RKO (cell line): ENCODE data around the gene SMIM11.
"Not testable (repeated sequence)": the region's sequence is repeated elsewhere in the genome, so short reads cannot be mapped to it uniquely, and the experiment has no call there.

Experiments
- DNase-seq: peaks from one replicate; pipeline ENCODE4 v3.0.0-alpha.2; 2016; ENCODE audit warnings: low spot score

Gene SMIM11

GRCh38 chr21:34374940-34375618, at the start of gene SMIM11:
TSS of gene SMIM11 (plus strand) at chr21:34375507. CDS start at chr21:34379505, 3,998 bp downstream.
- not testable (repeated sequence) for DNase-seq

GRCh38 chr21:34330055-34330454, 45.3 kb upstream of the SMIM11 start:
- no peak for DNase-seq

GRCh38 chr21:34331726-34332125, 43.6 kb upstream of the SMIM11 start:
- DNase-seq, result no peak

- DNase-seq, result no peak
Measured at GRCh38 chr21:34332347-34332746, 43.0 kb upstream of the SMIM11 start.

- DNase-seq, result no peak
Measured at GRCh38 chr21:34333121-34333739, 42.1 kb upstream of the SMIM11 start.

- no peak for DNase-seq
Measured at GRCh38 chr21:34335316-34335715, 40.0 kb upstream of the SMIM11 start.

GRCh38 chr21:34336245-34336644, 39.1 kb upstream of the SMIM11 start:
- no peak for DNase-seq

- no peak for DNase-seq
Measured at GRCh38 chr21:34336756-34337391, 38.4 kb upstream of the SMIM11 start.

- no peak for DNase-seq
Measured at GRCh38 chr21:34337741-34338140, 37.6 kb upstream of the SMIM11 start.

GRCh38 chr21:34338226-34338625, 37.1 kb upstream of the SMIM11 start:
- DNase-seq, result no peak

GRCh38 chr21:34340061-34340460, 35.2 kb upstream of the SMIM11 start:
- DNase-seq, result no peak

- no peak for DNase-seq
Measured at GRCh38 chr21:34342476-34342875, 32.8 kb upstream of the SMIM11 start.

GRCh38 chr21:34343347-34343746, 32.0 kb upstream of the SMIM11 start:
- no peak for DNase-seq

- no peak for DNase-seq
Measured at GRCh38 chr21:34343838-34344381, 31.4 kb upstream of the SMIM11 start.

- DNase-seq, result no peak
Measured at GRCh38 chr21:34344584-34344983, 30.7 kb upstream of the SMIM11 start.

GRCh38 chr21:34345091-34345871, 30.0 kb upstream of the SMIM11 start:
- DNase-seq, result no peak

GRCh38 chr21:34345892-34346291, 29.4 kb upstream of the SMIM11 start:
- no peak for DNase-seq

- no peak for DNase-seq
Measured at GRCh38 chr21:34348890-34349519, 26.3 kb upstream of the SMIM11 start.

GRCh38 chr21:34351786-34352241, 23.5 kb upstream of the SMIM11 start:
- peak; percentile 62 for DNase-seq

- DNase-seq, result no peak
Measured at GRCh38 chr21:34352556-34352955, 22.8 kb upstream of the SMIM11 start.

- DNase-seq, result no peak
Measured at GRCh38 chr21:34353182-34353581, 22.1 kb upstream of the SMIM11 start.

GRCh38 chr21:34354836-34355235, 20.5 kb upstream of the SMIM11 start:
- no peak for DNase-seq
